Fibroblast of mammary gland (primary cell): ENCODE data around the gene TTC28.
"Not testable (repeated sequence)": the region's sequence is repeated elsewhere in the genome, so short reads cannot be mapped to it uniquely, and the experiment has no call there.

ENCODE experiments used
- DNase-seq: peaks from one replicate; pipeline ENCODE4 v3.0.0-alpha.2; 2010; ENCODE audit warnings: low read depth
- H3K4me3 ChIP-seq: 2 replicates; pipeline ENCODE4 v1.5.1; 2011; ENCODE audit warnings: low read depth, mild to moderate bottlenecking, low read length, moderate library complexity; ENCODE audit not compliant: control insufficient read depth
- TF ChIP-seq, protein P1 (sequence below): conservative IDR thresholded peaks from 2 replicates; pipeline ENCODE4 v1.5.1; 2011; ENCODE audit warnings: low read depth, low read length, inconsistent platforms; ENCODE audit not compliant: control insufficient read depth, insufficient read depth

Gene TTC28

GRCh38 chr22:28175730-28176492 lies 503.7 kb downstream of the TTC28 start:
- TF ChIP-seq, protein P1, sequence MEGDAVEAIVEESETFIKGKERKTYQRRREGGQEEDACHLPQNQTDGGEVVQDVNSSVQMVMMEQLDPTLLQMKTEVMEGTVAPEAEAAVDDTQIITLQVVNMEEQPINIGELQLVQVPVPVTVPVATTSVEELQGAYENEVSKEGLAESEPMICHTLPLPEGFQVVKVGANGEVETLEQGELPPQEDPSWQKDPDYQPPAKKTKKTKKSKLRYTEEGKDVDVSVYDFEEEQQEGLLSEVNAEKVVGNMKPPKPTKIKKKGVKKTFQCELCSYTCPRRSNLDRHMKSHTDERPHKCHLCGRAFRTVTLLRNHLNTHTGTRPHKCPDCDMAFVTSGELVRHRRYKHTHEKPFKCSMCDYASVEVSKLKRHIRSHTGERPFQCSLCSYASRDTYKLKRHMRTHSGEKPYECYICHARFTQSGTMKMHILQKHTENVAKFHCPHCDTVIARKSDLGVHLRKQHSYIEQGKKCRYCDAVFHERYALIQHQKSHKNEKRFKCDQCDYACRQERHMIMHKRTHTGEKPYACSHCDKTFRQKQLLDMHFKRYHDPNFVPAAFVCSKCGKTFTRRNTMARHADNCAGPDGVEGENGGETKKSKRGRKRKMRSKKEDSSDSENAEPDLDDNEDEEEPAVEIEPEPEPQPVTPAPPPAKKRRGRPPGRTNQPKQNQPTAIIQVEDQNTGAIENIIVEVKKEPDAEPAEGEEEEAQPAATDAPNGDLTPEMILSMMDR, result no peak
- no peak overlapping the region for H3K4me3 ChIP-seq
- DNase-seq, result no peak

- TF ChIP-seq, protein P1, result no peak
- no peak for DNase-seq
- no peak overlapping the region for H3K4me3 ChIP-seq
These were observed 505.1 kb downstream of the TTC28 start for GRCh38 chr22:28174509-28174908.

DNA sequence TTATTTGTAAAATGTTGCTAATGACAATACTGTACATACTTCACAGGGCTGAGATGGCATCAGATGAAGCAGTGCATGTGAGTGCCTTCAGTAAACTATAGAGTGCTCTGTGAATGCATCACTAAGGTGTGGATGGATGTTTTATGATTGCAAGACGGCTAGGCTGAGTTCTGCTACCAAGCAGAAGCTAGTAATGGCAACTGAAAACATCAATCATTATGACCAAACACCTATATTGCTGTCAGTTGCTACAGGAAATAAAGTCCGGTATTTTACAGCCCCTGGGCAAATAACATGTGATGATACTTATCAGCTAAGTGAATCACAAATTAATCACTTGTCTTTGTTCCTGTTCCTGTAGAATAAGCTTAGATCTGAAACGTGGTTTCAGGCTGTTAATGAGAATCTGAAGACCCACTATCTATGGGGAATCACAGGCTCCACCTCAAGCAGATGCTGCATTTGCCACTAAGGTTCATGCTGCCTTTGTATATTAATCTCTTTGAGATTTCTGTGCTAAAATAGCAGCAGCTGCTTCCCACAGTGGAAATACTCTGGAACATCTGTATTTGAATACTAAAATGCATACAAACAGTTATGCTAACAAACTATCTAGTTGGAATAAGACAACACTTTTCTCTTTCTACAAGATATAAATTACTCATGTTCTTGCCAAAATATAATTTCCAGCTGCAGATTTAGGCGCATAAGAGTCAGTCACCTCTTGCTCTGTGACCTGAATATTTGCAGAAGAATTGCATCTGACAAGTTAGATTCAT lies 506.6 kb downstream of the TTC28 start:
- TF ChIP-seq, protein P1, result no peak
- H3K4me3 ChIP-seq, result no peak overlapping the region
- no peak for DNase-seq

GRCh38 chr22:28171712-28172111 lies 507.9 kb downstream of the TTC28 start:
- H3K4me3 ChIP-seq, result no peak overlapping the region
- TF ChIP-seq, protein P1, result no peak
- no peak for DNase-seq

GRCh38 chr22:28171115-28171514 lies 508.5 kb downstream of the TTC28 start:
- no peak overlapping the region for H3K4me3 ChIP-seq
- TF ChIP-seq, protein P1, result no peak
- peak; percentile 18 for DNase-seq

GRCh38 chr22:28169314-28169713 lies 510.3 kb downstream of the TTC28 start:
- not testable (repeated sequence) for H3K4me3 ChIP-seq, DNase-seq

- peak; percentile 33 for DNase-seq
- no peak overlapping the region for H3K4me3 ChIP-seq
- TF ChIP-seq, protein P1, result no peak
These were observed 523.8 kb downstream of the TTC28 start for GRCh38 chr22:28155808-28156207.
